Vagina (tissue), 2 donors: ENCODE measurements around the gene PSKH1. TPM values are rescaled to one million over a fixed set of nuclear protein-coding genes. Genes with fewer than 3 reads are reported as not detected.

Experiments
- DNase-seq, 2 donors: peaks; one replicate each; pipeline ENCODE4 v3.0.0-alpha.2; 2017; ENCODE audit errors: extremely low spot score in 2 of 2
- H3K27ac ChIP-seq: fragments of 200-600 bp; sonication (generic); one replicate; pipeline ENCODE4 v1.5.1; 2019
- H3K27me3 ChIP-seq: fragments of 200-600 bp; sonication (generic); one replicate; pipeline ENCODE4 v1.5.1; 2019
- H3K36me3 ChIP-seq, 2 donors: fragments of 200-600 bp; sonication (generic); one replicate each; pipeline ENCODE4 v1.5.1; 2017 to 2019
- H3K4me1 ChIP-seq: fragments of 200-600 bp; sonication (generic); one replicate; pipeline ENCODE4 v1.5.1; 2019
- H3K4me3 ChIP-seq, 2 donors: fragments of 200-600 bp; sonication (generic); 1 replicate in 1 of 2; 2 replicates in 1 of 2; pipeline ENCODE4 v1.5.1; 2016 to 2019
- H3K9me3 ChIP-seq: fragments of 200-600 bp; sonication (generic); one replicate; pipeline ENCODE4 v1.5.1; 2019
- POLR2A ChIP-seq, 2 donors: fragments of 450-650 bp; IDR thresholded peaks; one replicate each; pipeline ENCODE4 v1.6.1; 2017; ENCODE audit warnings: antibody characterized with exemption in 2 of 2, mild to moderate bottlenecking in 2 of 2, moderate library complexity in 2 of 2
- POLR2AphosphoS5 ChIP-seq, 2 donors: sonication (generic); formaldehyde crosslinking; IDR thresholded peaks; one replicate each; pipeline ENCODE4 v1.9.0; 2017; ENCODE audit warnings: antibody characterized with exemption in 2 of 2, mild to moderate bottlenecking in 2 of 2, low read depth in 1 of 2; ENCODE audit not compliant: insufficient read depth in 1 of 2
- intact Hi-C: fragments of 100-400 bp; cut with DNase I; formaldehyde crosslinking; loops from one replicate; pipeline ENCODE4 v1.15.1; 2023
- total RNA-seq: library from RNA; depleted of rRNA; stranded (reverse); fragments of >200 nt; gene quantifications from one replicate; pipeline ENCODE4 v1.2.3, GENCODE V29; 2016
- TF ChIP-seq, protein P1 (sequence below), 3 experiments: fragments of 450-650 bp in 2 of 3; fragments of 200-600 bp in 1 of 3; sonication (generic) in 1 of 3; IDR thresholded peaks; one replicate each; pipeline ENCODE4 v1.5.1; 2017 to 2019; ENCODE audit warnings: antibody characterized with exemption in 3 of 3, mild to moderate bottlenecking in 2 of 3, moderate library complexity in 2 of 3

Gene PSKH1
- total RNA-seq, 1 donor from 2014 or later = 17.4 TPM

DNA sequence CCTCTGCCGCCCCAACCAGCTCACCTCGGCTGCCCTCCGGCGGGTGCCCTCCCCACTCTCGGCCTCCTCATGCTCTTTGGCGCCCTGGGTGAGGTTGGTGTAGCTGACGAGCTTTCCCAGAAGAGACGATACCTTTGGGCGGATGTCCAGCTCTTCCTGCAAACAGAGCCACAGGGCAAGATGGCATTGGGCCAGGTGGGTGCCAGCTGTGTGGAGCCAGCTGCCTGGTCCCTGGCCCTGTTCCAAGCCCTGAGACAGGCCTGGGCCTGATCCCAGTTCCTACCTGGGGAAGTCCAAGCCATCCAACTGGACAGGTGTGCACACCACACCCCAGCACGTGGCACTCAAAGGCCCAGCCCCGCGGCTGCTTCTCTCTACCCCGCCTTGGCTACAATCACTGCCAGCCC lies 68.5 kb downstream of the PSKH1 start:
- Histone ChIP-seq H3K4me1 (peaks cover 74% of the 10 kb centered on the region), H3K9me3 (no peaks in the 10 kb centered on the region), H3K27me3 (no peaks in the 10 kb centered on the region), H3K4me3 (no peak overlapping the region), H3K36me3 (peaks cover 0 to 38% of the 10 kb centered on the region in 2 donors), H3K27ac (no peak overlapping the region)
- intact Hi-C loops = no loop called here
- TF ChIP-seq POLR2AphosphoS5 (IDR thresholded peaks at IDR 0.05; ENCODE audit: insufficient read depth in 1 of 2, low read depth in 1 of 2) = peak in 1 of 2 donors; percentile 52
- TF ChIP-seq, protein P1, sequence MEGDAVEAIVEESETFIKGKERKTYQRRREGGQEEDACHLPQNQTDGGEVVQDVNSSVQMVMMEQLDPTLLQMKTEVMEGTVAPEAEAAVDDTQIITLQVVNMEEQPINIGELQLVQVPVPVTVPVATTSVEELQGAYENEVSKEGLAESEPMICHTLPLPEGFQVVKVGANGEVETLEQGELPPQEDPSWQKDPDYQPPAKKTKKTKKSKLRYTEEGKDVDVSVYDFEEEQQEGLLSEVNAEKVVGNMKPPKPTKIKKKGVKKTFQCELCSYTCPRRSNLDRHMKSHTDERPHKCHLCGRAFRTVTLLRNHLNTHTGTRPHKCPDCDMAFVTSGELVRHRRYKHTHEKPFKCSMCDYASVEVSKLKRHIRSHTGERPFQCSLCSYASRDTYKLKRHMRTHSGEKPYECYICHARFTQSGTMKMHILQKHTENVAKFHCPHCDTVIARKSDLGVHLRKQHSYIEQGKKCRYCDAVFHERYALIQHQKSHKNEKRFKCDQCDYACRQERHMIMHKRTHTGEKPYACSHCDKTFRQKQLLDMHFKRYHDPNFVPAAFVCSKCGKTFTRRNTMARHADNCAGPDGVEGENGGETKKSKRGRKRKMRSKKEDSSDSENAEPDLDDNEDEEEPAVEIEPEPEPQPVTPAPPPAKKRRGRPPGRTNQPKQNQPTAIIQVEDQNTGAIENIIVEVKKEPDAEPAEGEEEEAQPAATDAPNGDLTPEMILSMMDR (IDR thresholded peaks at IDR 0.05) = no peak
- DNase-seq = no peak

GRCh38 chr16:67962135-67962534 lies 69.1 kb downstream of the PSKH1 start:
- Histone ChIP-seq H3K27ac (peak overlapping the region; percentile 11), H3K9me3 (no peaks in the 10 kb centered on the region), H3K27me3 (no peaks in the 10 kb centered on the region), H3K4me1 (peaks cover 80% of the 10 kb centered on the region), H3K36me3 (peaks cover 0 to 35% of the 10 kb centered on the region in 2 donors), H3K4me3 (no peak overlapping the region)
- TF ChIP-seq POLR2AphosphoS5 (IDR thresholded peaks at IDR 0.05; ENCODE audit: insufficient read depth in 1 of 2, low read depth in 1 of 2) (no peak), POLR2A (IDR thresholded peaks at IDR 0.05) (no peak)
- TF ChIP-seq, protein P1 (IDR thresholded peaks at IDR 0.05) = no peak
- DNase-seq = no peak
- intact Hi-C loops = no loop called here

DNA sequence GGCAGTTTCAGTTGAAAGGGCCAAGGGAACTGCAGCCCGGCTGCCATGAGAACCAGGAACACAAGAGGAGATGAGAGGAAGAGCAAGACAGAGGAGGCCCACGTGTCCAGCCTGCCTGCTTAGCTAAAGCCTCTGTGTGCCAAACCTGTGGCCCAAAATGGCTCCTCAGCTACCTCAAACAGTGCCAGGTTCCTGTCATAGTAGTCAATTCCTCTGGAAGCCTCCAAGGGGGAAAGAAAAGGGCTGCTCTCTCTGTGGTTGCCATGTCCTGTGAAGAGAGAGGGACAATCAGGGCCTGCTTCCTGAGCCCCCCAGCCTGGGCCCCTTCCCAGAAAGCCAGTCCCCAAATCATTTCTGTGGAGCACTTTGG lies 70.2 kb downstream of the PSKH1 start:
- DNase-seq = no peak
- Histone ChIP-seq H3K36me3 (peaks cover 0 to 29% of the 10 kb centered on the region in 2 donors), H3K4me3 (no peak overlapping the region), H3K27me3 (no peaks in the 10 kb centered on the region), H3K9me3 (no peaks in the 10 kb centered on the region), H3K27ac (peak overlapping the region; percentile 24), H3K4me1 (peaks cover 89% of the 10 kb centered on the region)
- intact Hi-C loops = no loop called here
- TF ChIP-seq POLR2AphosphoS5 (IDR thresholded peaks at IDR 0.05; ENCODE audit: insufficient read depth in 1 of 2, low read depth in 1 of 2) = no peak
- no peak for TF ChIP-seq POLR2A (IDR thresholded peaks at IDR 0.05)
- TF ChIP-seq, protein P1 (IDR thresholded peaks at IDR 0.05) = no peak

DNA sequence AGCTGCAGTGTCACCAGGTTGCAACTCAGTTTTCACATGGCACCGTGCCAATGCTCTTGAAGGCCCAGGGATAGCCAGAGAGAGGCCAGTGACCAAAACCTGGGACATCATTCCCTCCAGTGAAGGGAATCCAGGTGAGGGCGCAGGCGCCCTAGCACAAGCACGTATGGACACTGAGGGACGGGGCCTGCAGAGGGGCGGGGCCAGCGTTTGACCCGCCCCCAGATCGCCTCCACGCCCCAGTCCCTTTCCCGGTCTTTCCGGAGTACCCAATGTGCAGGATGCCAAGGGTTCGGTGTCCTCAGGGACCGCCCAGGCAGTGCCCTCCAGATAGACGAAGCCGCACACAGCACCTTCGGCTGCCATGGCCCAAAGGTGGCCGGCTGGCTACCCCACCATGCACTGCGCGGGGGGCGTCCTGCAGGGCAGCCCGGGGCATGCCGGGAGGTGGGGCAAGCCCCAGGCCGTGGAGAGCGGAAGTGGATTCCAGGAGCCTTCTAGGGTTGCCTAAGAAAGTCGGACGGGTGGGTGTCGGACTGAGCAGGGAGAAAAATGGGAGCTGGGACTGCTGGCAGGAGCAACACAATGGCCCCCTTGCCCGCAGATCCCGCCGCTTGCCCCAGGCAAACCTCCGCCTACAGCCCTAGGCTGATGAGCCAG lies 70.7 kb downstream of the PSKH1 start:
- H3K27ac ChIP-seq = peak overlapping the region; percentile 24
- peaks cover 90% of the 10 kb centered on the region for H3K4me1 ChIP-seq
- H3K9me3 ChIP-seq = no peaks in the 10 kb centered on the region
- H3K4me3 ChIP-seq = peak overlapping the region in 1 of 2 donors; percentile 15
- no peak for DNase-seq
- no peaks in the 10 kb centered on the region for H3K27me3 ChIP-seq
- no peak for TF ChIP-seq POLR2A (IDR thresholded peaks at IDR 0.05)
- TF ChIP-seq, protein P1 (IDR thresholded peaks at IDR 0.05) = no peak
- no peak for TF ChIP-seq POLR2AphosphoS5 (IDR thresholded peaks at IDR 0.05; ENCODE audit: insufficient read depth in 1 of 2, low read depth in 1 of 2)
- H3K36me3 ChIP-seq = peaks cover 0 to 29% of the 10 kb centered on the region in 2 donors
- intact Hi-C loops = no loop called here

DNA sequence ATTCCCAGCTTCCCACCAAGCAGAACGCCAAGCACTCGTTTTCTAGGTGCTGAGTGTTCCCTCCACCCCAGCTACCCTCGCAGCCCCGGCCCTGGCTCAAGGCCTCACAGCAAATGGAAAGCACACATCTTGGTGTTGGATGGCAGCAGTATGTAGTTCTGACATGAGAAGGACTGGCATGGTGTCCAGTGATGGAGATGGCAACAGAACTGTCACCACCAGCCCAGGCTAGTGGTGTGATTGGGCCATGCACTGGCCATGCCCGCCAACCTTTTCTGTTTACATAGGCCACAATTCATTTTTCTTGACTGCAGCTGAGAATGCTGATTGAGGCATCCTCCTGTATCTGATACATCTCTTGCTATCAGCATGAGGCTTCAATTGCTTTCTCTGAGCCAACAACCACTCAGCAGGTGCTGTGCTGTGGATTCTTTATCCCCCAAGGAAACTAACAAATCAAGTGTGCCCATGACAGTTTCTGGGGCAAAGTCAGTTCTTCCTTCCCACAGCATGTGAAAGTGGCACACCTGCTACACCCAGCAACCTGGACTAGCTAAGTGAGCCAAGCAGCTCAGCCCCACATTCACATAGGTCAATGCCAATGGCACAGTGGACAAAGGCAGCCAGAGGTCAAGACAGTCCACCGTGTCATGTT lies 71.5 kb downstream of the PSKH1 start:
- Histone ChIP-seq H3K27me3 (no peaks in the 10 kb centered on the region), H3K4me3 (no peak overlapping the region), H3K4me1 (peaks cover 93% of the 10 kb centered on the region), H3K9me3 (no peaks in the 10 kb centered on the region), H3K27ac (no peak overlapping the region), H3K36me3 (peaks cover 0 to 28% of the 10 kb centered on the region in 2 donors)
- intact Hi-C loops = no loop called here
- DNase-seq = no peak
- TF ChIP-seq POLR2AphosphoS5 (IDR thresholded peaks at IDR 0.05; ENCODE audit: insufficient read depth in 1 of 2, low read depth in 1 of 2) (no peak), POLR2A (IDR thresholded peaks at IDR 0.05) (no peak)
- TF ChIP-seq, protein P1 (IDR thresholded peaks at IDR 0.05) = no peak
